ENCODE data around the gene TFF3.

DNA sequence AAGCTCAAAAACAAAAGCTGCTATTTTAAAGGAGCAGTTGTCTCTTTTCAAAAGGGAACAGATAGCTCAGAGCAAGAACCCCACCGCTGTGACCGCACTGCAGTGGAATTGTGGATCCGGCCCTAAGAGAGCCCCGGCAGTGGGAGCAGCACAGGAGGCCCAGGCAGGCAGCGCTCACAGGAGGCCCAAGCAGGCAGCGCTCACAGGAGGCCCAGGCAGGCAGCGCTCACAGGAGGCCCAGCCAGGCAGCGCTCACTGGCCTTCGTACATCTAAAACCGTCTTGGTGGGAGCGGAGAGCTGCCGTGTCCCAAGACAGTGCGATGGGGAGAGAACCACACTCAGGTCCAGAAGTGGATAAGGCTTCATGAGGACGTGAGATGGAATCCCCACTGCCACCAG lies 4.0 kb downstream of the TFF3 start:
- TF ChIP-seq YY1 (IDR thresholded peaks at IDR 0.05; ENCODE audit: insufficient read depth, insufficient read length) (no peak), ZNF274 (IDR thresholded peaks at IDR 0.05; ENCODE audit: low read depth, low read length) (no peak), SUZ12 (IDR thresholded peaks at IDR 0.05; ENCODE audit: extremely low read depth, insufficient read depth, insufficient read length) (no peak)

Data from NT2/D1 (cell line).